RWPE2 (cell line): ENCODE results near the gene SLCO1A2.

Experiments
- ATAC-seq: fragments of 200-7000 bp; cut with Tn5 transposase; 3 replicates; pipeline ENCODE4 v1.9.1; 2021; ENCODE audit warnings: low read depth
- DNase-seq: peaks from one replicate; pipeline ENCODE4 v3.0.0-alpha.2; 2020; ENCODE audit warnings: low spot score
- H3K27ac ChIP-seq: fragments of 450-650 bp; 2 replicates; pipeline ENCODE4 v1.5.1; 2017; ENCODE audit warnings: mild to moderate bottlenecking; ENCODE audit not compliant: poor library complexity, severe bottlenecking
- H3K27me3 ChIP-seq: fragments of 250-450 bp; sonication (Bioruptor Pico); 2 replicates; pipeline ENCODE4 v1.5.1; 2021; ENCODE audit warnings: mild to moderate bottlenecking, moderate library complexity; ENCODE audit not compliant: insufficient read depth, poor library complexity, severe bottlenecking
- H3K36me3 ChIP-seq: fragments of 250-450 bp; sonication (Bioruptor Pico); 2 replicates; pipeline ENCODE4 v1.5.1; 2020; ENCODE audit warnings: low read depth, mild to moderate bottlenecking, moderate library complexity
- H3K4me1 ChIP-seq: fragments of 250-450 bp; sonication (Bioruptor Pico); 2 replicates; pipeline ENCODE4 v1.5.1; 2021; ENCODE audit warnings: mild to moderate bottlenecking, moderate library complexity; ENCODE audit not compliant: insufficient read depth, poor library complexity, severe bottlenecking
- H3K4me3 ChIP-seq: fragments of 250-450 bp; sonication (Bioruptor Pico); 2 replicates; pipeline ENCODE4 v1.5.1; 2021; ENCODE audit warnings: mild to moderate bottlenecking, moderate library complexity; ENCODE audit not compliant: severe bottlenecking
- H3K9me3 ChIP-seq: fragments of 250-450 bp; sonication (Bioruptor Pico); 2 replicates; pipeline ENCODE4 v1.5.1; 2021; ENCODE audit warnings: mild to moderate bottlenecking, moderate library complexity; ENCODE audit not compliant: severe bottlenecking
- CTCF ChIP-seq: fragments of 450-650 bp; IDR thresholded peaks from one replicate; pipeline ENCODE4 v1.5.1; 2017; ENCODE audit warnings: mild to moderate bottlenecking, moderate library complexity; ENCODE audit not compliant: poor library complexity, severe bottlenecking

SLCO1A2 gene

GRCh38 chr12:21330682-21331253 is 3.9 kb downstream of the SLCO1A2 start:
- H3K27me3 ChIP-seq, result no peaks in the 10 kb centered on the region
- DNase-seq (no peak), ATAC-seq (no peak)
- no peak overlapping the region for H3K4me3 ChIP-seq
- no peaks in the 10 kb centered on the region for H3K4me1 ChIP-seq
- no peak overlapping the region for H3K27ac ChIP-seq
- no peaks in the 10 kb centered on the region for H3K36me3 ChIP-seq
- no peaks in the 10 kb centered on the region for H3K9me3 ChIP-seq
- TF ChIP-seq CTCF, result no peak

- TF ChIP-seq CTCF, result no peak
- Histone ChIP-seq H3K4me1 (no peaks in the 10 kb centered on the region), H3K27me3 (no peaks in the 10 kb centered on the region), H3K27ac (no peak overlapping the region), H3K9me3 (no peaks in the 10 kb centered on the region), H3K36me3 (no peaks in the 10 kb centered on the region), H3K4me3 (no peak overlapping the region)
- DNase-seq, result no peak
- ATAC-seq, result no peak
Observed at GRCh38 chr12:21328578-21328977, 6.1 kb downstream of the SLCO1A2 start.

- no peaks in the 10 kb centered on the region for H3K36me3 ChIP-seq
- H3K27ac ChIP-seq, result no peak overlapping the region
- no peaks in the 10 kb centered on the region for H3K27me3 ChIP-seq
- no peak for ATAC-seq
- no peak for TF ChIP-seq CTCF
- H3K9me3 ChIP-seq, result no peaks in the 10 kb centered on the region
- no peak overlapping the region for H3K4me3 ChIP-seq
- no peak for DNase-seq
- H3K4me1 ChIP-seq, result no peaks in the 10 kb centered on the region
Observed at GRCh38 chr12:21324551-21324950, 10.2 kb downstream of the SLCO1A2 start.

GRCh38 chr12:21323736-21324135 is 11.0 kb downstream of the SLCO1A2 start:
- no peak for TF ChIP-seq CTCF
- no peak for ATAC-seq
- H3K27me3 ChIP-seq, result no peaks in the 10 kb centered on the region
- no peaks in the 10 kb centered on the region for H3K9me3 ChIP-seq
- no peak overlapping the region for H3K4me3 ChIP-seq
- H3K4me1 ChIP-seq, result no peaks in the 10 kb centered on the region
- no peak for DNase-seq
- H3K36me3 ChIP-seq, result no peaks in the 10 kb centered on the region
- H3K27ac ChIP-seq, result no peak overlapping the region

- H3K36me3 ChIP-seq, result no peaks in the 10 kb centered on the region
- DNase-seq (no peak), ATAC-seq (no peak)
- TF ChIP-seq CTCF, result no peak
- no peaks in the 10 kb centered on the region for H3K4me1 ChIP-seq
- H3K9me3 ChIP-seq, result no peaks in the 10 kb centered on the region
- H3K4me3 ChIP-seq, result no peak overlapping the region
- H3K27me3 ChIP-seq, result no peaks in the 10 kb centered on the region
- H3K27ac ChIP-seq, result no peak overlapping the region
Observed at GRCh38 chr12:21308785-21309184, 25.9 kb downstream of the SLCO1A2 start.
